Uterus (tissue), 4 donors: Measurements from ENCODE around the gene GALNT15. TPM values are rescaled to one million over a fixed set of nuclear protein-coding genes. Genes with fewer than 3 reads are reported as not detected.

Experiments
- DNase-seq, 2 donors: peaks; one replicate each; pipeline ENCODE4 v3.0.0-alpha.2; 2019 to 2020
- H3K27ac ChIP-seq, 2 donors: fragments of 200-600 bp; sonication (generic); 1 replicate in 1 of 2; 2 replicates in 1 of 2; pipeline ENCODE4 v1.5.1; 2016 to 2018
- H3K27me3 ChIP-seq, 2 donors: fragments of 200-600 bp; sonication (generic); one replicate each; pipeline ENCODE4 v1.5.1; 2018 to 2019; ENCODE audit warnings: control low read depth in 1 of 2
- H3K36me3 ChIP-seq, 2 donors: fragments of 200-600 bp; sonication (generic); one replicate each; pipeline ENCODE4 v1.5.1; 2019; ENCODE audit warnings: control low read depth in 1 of 2
- H3K4me1 ChIP-seq, 2 donors: fragments of 200-600 bp; sonication (generic); one replicate each; pipeline ENCODE4 v1.5.1; 2018 to 2019; ENCODE audit warnings: control low read depth in 1 of 2
- H3K4me3 ChIP-seq, 2 donors: fragments of 200-600 bp; sonication (generic); 1 replicate in 1 of 2; 2 replicates in 1 of 2; pipeline ENCODE4 v1.5.1; 2018 to 2019; ENCODE audit warnings: mild to moderate bottlenecking in 1 of 2
- H3K9me3 ChIP-seq, 2 donors: fragments of 200-600 bp; sonication (generic); one replicate each; pipeline ENCODE4 v1.5.1; 2019; ENCODE audit warnings: control low read depth in 1 of 2
- CTCF ChIP-seq, 4 experiments: fragments of 200-600 bp in 2 of 4; fragments of 450-650 bp in 2 of 4; sonication (generic) in 2 of 4; IDR thresholded peaks; one replicate each; pipeline ENCODE4 v1.5.1; 2016 to 2019; ENCODE audit warnings: antibody characterized with exemption in 4 of 4, mild to moderate bottlenecking in 2 of 4, moderate library complexity in 1 of 4
- POLR2A ChIP-seq, 2 donors: fragments of 450-650 bp; IDR thresholded peaks; one replicate each; pipeline ENCODE4 v1.6.1; 2016; ENCODE audit warnings: antibody characterized with exemption in 2 of 2, mild to moderate bottlenecking in 1 of 2, moderate library complexity in 1 of 2
- intact Hi-C: fragments of 100-400 bp; cut with DNase I; formaldehyde crosslinking; loops from one replicate; pipeline ENCODE4 v1.15.1; 2023; ENCODE audit warnings: low total_unique reads
- total RNA-seq, 4 donors: library from RNA; depleted of rRNA in 3 of 4; stranded (reverse); fragments of >200 nt in 3 of 4; gene quantifications; one replicate each; pipeline versions ENCODE4 v1.1.0 to v1.2.4, GENCODE V29; 2014 to 2023
- donor health status: DM: yes; HTN: yes; CAD: no.

GALNT15 gene
- total RNA-seq, 4 donors from 2014 or later = 6.6 to 85.2 (median 53.3) TPM

GRCh38 chr3:16264174-16264707, 89.8 kb downstream of the GALNT15 start:
- Histone ChIP-seq H3K36me3 (no peaks in the 10 kb centered on the region), H3K27me3 (no peaks in the 10 kb centered on the region), H3K9me3 (no peaks in the 10 kb centered on the region), H3K27ac (peak overlapping the region; percentile 89 to 91), H3K4me3 (peak overlapping the region; percentile 51 to 74), H3K4me1 (no peaks in the 10 kb centered on the region)
- TF ChIP-seq POLR2A (IDR thresholded peaks at IDR 0.05) = no peak
- TF ChIP-seq CTCF (IDR thresholded peaks at IDR 0.05) = no peak
- DNase-seq = no peak
- intact Hi-C loops = no loop called here

DNA sequence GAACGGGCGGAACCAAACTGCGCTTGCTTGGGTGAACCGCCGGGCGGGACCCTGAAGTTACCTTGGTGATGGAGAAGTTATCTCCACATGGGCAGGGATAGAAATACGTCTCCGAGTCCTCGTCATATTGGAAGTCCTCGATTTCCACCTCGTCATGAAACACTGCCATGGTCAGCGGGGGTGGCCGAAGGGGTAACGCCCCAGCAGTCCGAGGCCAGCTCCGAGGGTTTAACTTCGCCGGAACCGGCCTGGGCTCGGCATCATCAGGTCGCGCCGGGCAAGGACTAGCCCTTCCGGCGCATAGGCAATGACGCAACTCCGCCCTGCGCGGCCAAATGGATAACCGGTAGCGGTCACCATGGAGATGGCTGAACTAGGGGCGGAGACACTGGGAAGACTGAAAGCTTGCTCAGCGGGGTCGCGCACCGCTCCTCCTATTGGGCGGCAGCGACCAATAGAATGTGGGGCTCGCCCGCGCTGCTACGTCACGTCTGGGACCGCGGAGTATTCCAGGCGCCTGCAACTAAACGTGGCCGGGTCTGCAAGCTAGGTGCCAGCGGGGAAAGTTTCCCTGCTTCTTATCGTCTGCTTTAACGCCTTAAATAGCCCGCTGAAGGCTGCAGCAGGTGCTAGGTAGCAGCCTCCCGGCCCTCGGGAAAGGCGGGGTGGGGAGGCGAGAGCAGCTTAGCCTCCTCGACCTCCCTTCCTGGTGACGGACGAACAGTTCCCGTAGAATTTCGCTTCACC, 90.4 kb downstream of the GALNT15 start, which contains the start of the genes DPH3 and OXNAD1:
Gene DPH3, minus strand, starts transcription at position 236 of the 747 bp plus-strand sequence. Its CDS starts 67 bp downstream, at position 169.
Gene OXNAD1, plus strand, starts transcription at position 505 of the 747 bp plus-strand sequence. CDS start 5,741 bp downstream, outside the sequence.
- no peaks in the 10 kb centered on the region for H3K36me3 ChIP-seq
- no peaks in the 10 kb centered on the region for H3K4me1 ChIP-seq
- peak within 1 kb of the TSS; percentile 89 to 91 for H3K27ac ChIP-seq
- H3K4me3 ChIP-seq = peak within 1 kb of the TSS; percentile 51 to 74
- peak; percentile 100 for DNase-seq
- intact Hi-C loops = no loop called here
- H3K9me3 ChIP-seq = no peaks in the 10 kb centered on the region
- H3K27me3 ChIP-seq = no peaks in the 10 kb centered on the region
- TF ChIP-seq POLR2A (IDR thresholded peaks at IDR 0.05) (peak; percentile 67 to 70), CTCF (IDR thresholded peaks at IDR 0.05) (peak in 3 of 4 experiments; percentile 6 to 41 (median 27))

DNA sequence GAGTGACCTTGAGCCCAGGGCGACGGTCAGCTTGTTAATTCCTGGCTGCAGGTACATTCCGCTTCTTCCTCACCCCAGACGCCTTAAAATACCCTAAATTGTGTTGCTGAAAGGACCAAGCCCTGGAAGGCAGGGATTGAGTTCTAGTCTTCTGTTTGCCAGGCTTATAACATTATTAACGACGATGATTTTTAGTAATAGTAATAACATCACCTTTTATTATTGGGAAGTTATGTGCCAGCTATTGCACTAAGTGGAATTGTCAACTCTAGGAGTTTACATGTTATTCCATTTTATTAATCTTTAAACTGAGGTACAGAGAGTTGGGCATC, 90.9 kb downstream of the GALNT15 start:
- Histone ChIP-seq H3K4me3 (peak overlapping the region; percentile 51 to 74), H3K36me3 (no peaks in the 10 kb centered on the region), H3K4me1 (no peaks in the 10 kb centered on the region), H3K27ac (peak overlapping the region; percentile 89 to 91), H3K9me3 (no peaks in the 10 kb centered on the region), H3K27me3 (no peaks in the 10 kb centered on the region)
- intact Hi-C loops = no loop called here
- no peak for DNase-seq
- no peak for TF ChIP-seq CTCF (IDR thresholded peaks at IDR 0.05)
- TF ChIP-seq POLR2A (IDR thresholded peaks at IDR 0.05) = no peak

GRCh38 chr3:16266714-16267113, 92.2 kb downstream of the GALNT15 start:
- TF ChIP-seq CTCF (IDR thresholded peaks at IDR 0.05) (no peak), POLR2A (IDR thresholded peaks at IDR 0.05) (no peak)
- H3K36me3 ChIP-seq = no peaks in the 10 kb centered on the region
- H3K27me3 ChIP-seq = no peaks in the 10 kb centered on the region
- no peak overlapping the region for H3K4me3 ChIP-seq
- no peak overlapping the region for H3K27ac ChIP-seq
- H3K9me3 ChIP-seq = no peaks in the 10 kb centered on the region
- H3K4me1 ChIP-seq = no peaks in the 10 kb centered on the region
- DNase-seq = no peak
- intact Hi-C loops = no loop called here

- DNase-seq = no peak
- Histone ChIP-seq H3K4me3 (no peak overlapping the region), H3K9me3 (no peaks in the 10 kb centered on the region), H3K4me1 (no peaks in the 10 kb centered on the region), H3K36me3 (no peaks in the 10 kb centered on the region), H3K27me3 (no peaks in the 10 kb centered on the region), H3K27ac (no peak overlapping the region)
- intact Hi-C loops = no loop called here
- TF ChIP-seq POLR2A (IDR thresholded peaks at IDR 0.05) (no peak), CTCF (IDR thresholded peaks at IDR 0.05) (no peak)
Measured at GRCh38 chr3:16270855-16271254, 96.4 kb downstream of the GALNT15 start.
